Neural progenitor cell (in vitro differentiated cells): ENCODE results near the gene KCNIP1. TPM values are rescaled to one million over a fixed set of nuclear protein-coding genes. Genes with fewer than 3 reads are reported as not detected.
A peak's percentile ranks its signal among the peaks of the same experiment; 100 is the strongest.

Experiments
- DNase-seq: peaks from one replicate; pipeline ENCODE4 v3.0.0-alpha.2; 2016; ENCODE audit warnings: low spot score
- H2AFZ ChIP-seq: fragments of 200-600 bp; sonication (generic); replicated peaks from 2 replicates; pipeline ENCODE4 v1.6.1; 2016; ENCODE audit warnings: antibody characterized with exemption
- H3F3A ChIP-seq: fragments of 200-600 bp; sonication (generic); 2 replicates; pipeline ENCODE4 v1.6.1; 2016; ENCODE audit warnings: antibody characterized with exemption, low read depth
- H3K27ac ChIP-seq: fragments of 200-600 bp; sonication (generic); 2 replicates; pipeline ENCODE4 v1.5.1; 2016; ENCODE audit warnings: mild to moderate bottlenecking
- H3K27me3 ChIP-seq: fragments of 200-600 bp; sonication (generic); 2 replicates; pipeline ENCODE4 v1.6.1; 2016; ENCODE audit warnings: mild to moderate bottlenecking, moderate library complexity
- H3K36me3 ChIP-seq: fragments of 200-600 bp; sonication (generic); 2 replicates; pipeline ENCODE4 v1.5.1; 2016
- H3K4me1 ChIP-seq: fragments of 200-600 bp; sonication (generic); 2 replicates; pipeline ENCODE4 v1.6.1; 2016; ENCODE audit warnings: mixed run types
- H3K4me2 ChIP-seq: fragments of 200-600 bp; sonication (generic); 2 replicates; pipeline ENCODE4 v1.6.1; 2016
- H3K4me3 ChIP-seq: fragments of 200-600 bp; sonication (generic); 2 replicates; pipeline ENCODE4 v1.5.1; 2016
- H3K79me2 ChIP-seq: fragments of 200-600 bp; sonication (generic); 2 replicates; pipeline ENCODE4 v1.6.1; 2016; ENCODE audit warnings: low read depth
- H3K9ac ChIP-seq: fragments of 200-600 bp; sonication (generic); 2 replicates; pipeline ENCODE4 v1.6.1; 2016
- H3K9me3 ChIP-seq: fragments of 200-600 bp; sonication (generic); 2 replicates; pipeline ENCODE4 v1.5.1; 2016; ENCODE audit warnings: low read depth
- H4K20me1 ChIP-seq: fragments of 200-600 bp; sonication (generic); 2 replicates; pipeline ENCODE4 v1.6.1; 2016; ENCODE audit warnings: low read depth
- H3K27ac Mint-ChIP-seq: 3 replicates; pipeline ENCODE4 v1.8.0; 2021; ENCODE audit warnings: mixed read lengths
- H3K27me3 Mint-ChIP-seq: 2 replicates; pipeline ENCODE4 v1.8.0; 2022; ENCODE audit warnings: low read depth, mild to moderate bottlenecking, inconsistent platforms, moderate library complexity, mixed read lengths; ENCODE audit not compliant: insufficient read depth
- H3K36me3 Mint-ChIP-seq: 3 replicates; pipeline ENCODE4 v1.8.0; 2021; ENCODE audit warnings: mixed read lengths
- H3K4me1 Mint-ChIP-seq: 3 replicates; pipeline ENCODE4 v1.8.0; 2021; ENCODE audit warnings: mixed read lengths
- H3K4me3 Mint-ChIP-seq: 3 replicates; pipeline ENCODE4 v1.8.0; 2021; ENCODE audit warnings: mild to moderate bottlenecking, moderate library complexity, mixed read lengths
- H3K9me3 Mint-ChIP-seq: 3 replicates; pipeline ENCODE4 v1.8.0; 2020; ENCODE audit warnings: mixed read lengths
- CTCF ChIP-seq: fragments of 200-600 bp; sonication (generic); IDR thresholded peaks from 2 replicates; pipeline ENCODE4 v1.5.1; 2017; ENCODE audit warnings: antibody characterized with exemption, mild to moderate bottlenecking
- EZH2 ChIP-seq: fragments of 200-600 bp; sonication (generic); IDR thresholded peaks from 2 replicates; pipeline ENCODE4 v1.6.1; 2017; ENCODE audit warnings: antibody characterized with exemption, mild to moderate bottlenecking, moderate library complexity
- EZH2phosphoT487 ChIP-seq: fragments of 200-600 bp; sonication (generic); IDR thresholded peaks from 2 replicates; pipeline ENCODE4 v1.6.1; 2017; ENCODE audit warnings: antibody characterized with exemption
- total RNA-seq: library from RNA; depleted of rRNA; stranded (reverse); fragments of >200 nt; gene quantifications from 2 replicates; pipeline ENCODE4 v1.2.3, GENCODE V29; 2015; ENCODE audit warnings: low replicate concordance

The KCNIP1 gene
- total RNA-seq, 1 donor from 2014 or later = 2.8 TPM

- Histone ChIP-seq H3K27ac (no peak overlapping the region), H3K79me2 (no peaks in the 10 kb centered on the region), H3K9ac (no peak overlapping the region), H3F3A (peaks cover 19% of the 10 kb centered on the region), H4K20me1 (peaks cover 11% of the 10 kb centered on the region), H3K36me3 (no peaks in the 10 kb centered on the region), H2AFZ (no peak overlapping the region), H3K4me2 (no peak overlapping the region), H3K27me3 (no peaks in the 10 kb centered on the region), H3K4me3 (no peak overlapping the region), H3K4me1 (peaks cover 30% of the 10 kb centered on the region), H3K9me3 (no peaks in the 10 kb centered on the region)
- Mint-ChIP-seq H3K27ac (no peak overlapping the region), H3K36me3 (no peaks in the 10 kb centered on the region), H3K4me1 (peaks cover 54% of the 10 kb centered on the region), H3K9me3 (no peaks in the 10 kb centered on the region), H3K27me3 (peaks cover 9% of the 10 kb centered on the region), H3K4me3 (no peak overlapping the region)
- DNase-seq = no peak
- no peak for TF ChIP-seq CTCF
- TF ChIP-seq EZH2 = no peak
- no peak for TF ChIP-seq EZH2phosphoT487
These were observed 126.4 kb downstream of the KCNIP1 start for GRCh38 chr5:170630226-170630625.

GRCh38 chr5:170630711-170631141 lies 126.9 kb downstream of the KCNIP1 start:
- peaks cover 50% of the 10 kb centered on the region for H3K4me1 Mint-ChIP-seq
- Histone ChIP-seq H3K79me2 (no peaks in the 10 kb centered on the region), H3K9ac (no peak overlapping the region), H3K4me1 (peaks cover 25% of the 10 kb centered on the region), H3K27ac (no peak overlapping the region), H3K4me2 (no peak overlapping the region), H3K9me3 (no peaks in the 10 kb centered on the region), H3K36me3 (no peaks in the 10 kb centered on the region), H3F3A (peaks cover 19% of the 10 kb centered on the region), H2AFZ (no peak overlapping the region), H3K4me3 (no peak overlapping the region), H4K20me1 (peaks cover 11% of the 10 kb centered on the region), H3K27me3 (no peaks in the 10 kb centered on the region)
- H3K9me3 Mint-ChIP-seq = no peaks in the 10 kb centered on the region
- TF ChIP-seq CTCF = no peak
- no peak for TF ChIP-seq EZH2phosphoT487
- no peak for TF ChIP-seq EZH2
- no peaks in the 10 kb centered on the region for H3K36me3 Mint-ChIP-seq
- H3K4me3 Mint-ChIP-seq = no peak overlapping the region
- peaks cover 9% of the 10 kb centered on the region for H3K27me3 Mint-ChIP-seq
- DNase-seq = no peak
- H3K27ac Mint-ChIP-seq = no peak overlapping the region

GRCh38 chr5:170631466-170632195 lies 127.8 kb downstream of the KCNIP1 start:
- no peak overlapping the region for H3K4me3 Mint-ChIP-seq
- Histone ChIP-seq H3K36me3 (no peaks in the 10 kb centered on the region), H3K27ac (no peak overlapping the region), H3K4me2 (peak overlapping the region; percentile 16), H4K20me1 (peaks cover 11% of the 10 kb centered on the region), H3K9me3 (no peaks in the 10 kb centered on the region), H3K79me2 (no peaks in the 10 kb centered on the region), H3F3A (peaks cover 19% of the 10 kb centered on the region), H3K4me3 (no peak overlapping the region), H2AFZ (peak overlapping the region; percentile 46), H3K27me3 (no peaks in the 10 kb centered on the region), H3K4me1 (peaks cover 16% of the 10 kb centered on the region), H3K9ac (no peak overlapping the region)
- DNase-seq = peak; percentile 79
- H3K9me3 Mint-ChIP-seq = no peaks in the 10 kb centered on the region
- no peaks in the 10 kb centered on the region for H3K36me3 Mint-ChIP-seq
- H3K4me1 Mint-ChIP-seq = peaks cover 48% of the 10 kb centered on the region
- peaks cover 9% of the 10 kb centered on the region for H3K27me3 Mint-ChIP-seq
- H3K27ac Mint-ChIP-seq = no peak overlapping the region
- TF ChIP-seq CTCF (peak; percentile 38), EZH2phosphoT487 (no peak)
